GM23338 (cell line): ENCODE measurements around the gene ZMYND8. TPM values are rescaled to one million over a fixed set of nuclear protein-coding genes. Genes with fewer than 3 reads are reported as not detected.
A peak's percentile ranks its signal among the peaks of the same experiment; 100 is the strongest.

Experiments used
- ATAC-seq: fragments of 200-7000 bp; cut with Tn5 transposase; 3 replicates; pipeline ENCODE4 v1.9.1; 2020
- DNase-seq: peaks from one replicate; pipeline ENCODE4 v3.0.0-alpha.2; 2015; ENCODE audit warnings: low spot score
- H2AFZ ChIP-seq: fragments of 200-600 bp; sonication (generic); 2 replicates; pipeline ENCODE4 v1.8.0; 2016; ENCODE audit warnings: antibody characterized with exemption, mild to moderate bottlenecking, moderate library complexity
- H3F3A ChIP-seq: fragments of 200-600 bp; sonication (generic); replicated peaks from 2 replicates; pipeline ENCODE4 v1.8.0; 2017; ENCODE audit warnings: antibody characterized with exemption, mixed run types, low read depth
- H3K27ac ChIP-seq: fragments of 200-600 bp; sonication (generic); 2 replicates; pipeline ENCODE4 v1.6.1; 2016; ENCODE audit warnings: low read depth
- H3K27me3 ChIP-seq: fragments of 200-600 bp; sonication (generic); 2 replicates; pipeline ENCODE4 v1.8.0; 2016; ENCODE audit warnings: mild to moderate bottlenecking, mixed run types, moderate library complexity; ENCODE audit not compliant: insufficient read depth
- H3K36me3 ChIP-seq: fragments of 200-600 bp; sonication (generic); 2 replicates; pipeline ENCODE4 v1.8.0; 2016; ENCODE audit warnings: mild to moderate bottlenecking; ENCODE audit not compliant: insufficient read depth
- H3K4me1 ChIP-seq: fragments of 200-600 bp; sonication (generic); 2 replicates; pipeline ENCODE4 v1.8.0; 2016; ENCODE audit warnings: mild to moderate bottlenecking, moderate library complexity; ENCODE audit not compliant: insufficient read depth
- H3K4me2 ChIP-seq: fragments of 200-600 bp; sonication (generic); 2 replicates; pipeline ENCODE4 v1.7.1; 2017; ENCODE audit warnings: mixed run types
- H3K4me3 ChIP-seq: fragments of 200-600 bp; sonication (generic); 2 replicates; pipeline ENCODE4 v1.6.1; 2016; ENCODE audit warnings: mixed run types
- H3K79me2 ChIP-seq: fragments of 200-600 bp; sonication (generic); replicated peaks from 2 replicates; pipeline ENCODE4 v1.8.0; 2017; ENCODE audit warnings: mild to moderate bottlenecking; ENCODE audit not compliant: insufficient read depth
- H3K9me2 ChIP-seq: fragments of 200-600 bp; sonication (generic); 2 replicates; pipeline ENCODE4 v1.8.0; 2017; ENCODE audit not compliant: insufficient read depth
- H4K20me1 ChIP-seq: fragments of 200-600 bp; sonication (generic); replicated peaks from 2 replicates; pipeline ENCODE4 v1.8.0; 2017; ENCODE audit warnings: mild to moderate bottlenecking; ENCODE audit not compliant: insufficient read depth
- H3K27ac Mint-ChIP-seq: 2 replicates; pipeline ENCODE4 v1.8.0; 2020; ENCODE audit warnings: inconsistent platforms, mild to moderate bottlenecking, moderate library complexity, mixed read lengths
- H3K27me3 Mint-ChIP-seq: 3 replicates; pipeline ENCODE4 v1.8.0; 2022; ENCODE audit warnings: low read depth, mild to moderate bottlenecking, moderate library complexity, mixed read lengths, inconsistent platforms; ENCODE audit not compliant: insufficient read depth, poor library complexity
- H3K36me3 Mint-ChIP-seq: 3 replicates; pipeline ENCODE4 v1.8.0; 2021; ENCODE audit warnings: low read depth, mild to moderate bottlenecking, inconsistent platforms, moderate library complexity, mixed read lengths
- H3K4me1 Mint-ChIP-seq: 3 replicates; pipeline ENCODE4 v1.8.0; 2020; ENCODE audit warnings: mild to moderate bottlenecking, inconsistent platforms, mixed read lengths
- H3K4me3 Mint-ChIP-seq: 3 replicates; pipeline ENCODE4 v1.8.0; 2021; ENCODE audit warnings: moderate library complexity, mild to moderate bottlenecking, inconsistent platforms, mixed read lengths
- H3K9me3 Mint-ChIP-seq: 3 replicates; pipeline ENCODE4 v1.8.0; 2020; ENCODE audit warnings: moderate library complexity, mild to moderate bottlenecking, inconsistent platforms, mixed read lengths
- CREB1 ChIP-seq: fragments of 250-450 bp; sonication (Bioruptor Pico); IDR thresholded peaks from 2 replicates; pipeline ENCODE4 v1.5.0; 2020; ENCODE audit warnings: low read depth, mild to moderate bottlenecking, moderate library complexity
- CTCF ChIP-seq, 2 experiments: fragments of 200-600 bp in 1 of 2; sonication (generic) in 1 of 2; conservative IDR thresholded peaks; 2 replicates each; pipeline versions ENCODE4 v1.5.1 to v1.6.1; 2016 to 2017; ENCODE audit warnings: antibody characterized with exemption in 2 of 2, low read depth in 2 of 2, mild to moderate bottlenecking in 2 of 2, moderate library complexity in 1 of 2
- ETS1 ChIP-seq: IDR thresholded peaks from 2 replicates; pipeline ENCODE4 v1.6.1; 2016; ENCODE audit warnings: antibody characterized with exemption
- EZH2phosphoT487 ChIP-seq: fragments of 200-600 bp; sonication (generic); IDR thresholded peaks from one replicate; pipeline ENCODE4 v1.8.1; 2018; ENCODE audit warnings: antibody characterized with exemption; ENCODE audit not compliant: unreplicated experiment
- JUNB ChIP-seq: IDR thresholded peaks from one replicate; pipeline ENCODE4 v1.6.1; 2016; ENCODE audit warnings: antibody characterized with exemption; ENCODE audit not compliant: unreplicated experiment
- STAT1 ChIP-seq: IDR thresholded peaks from one replicate; pipeline ENCODE4 v1.6.1; 2016; ENCODE audit warnings: antibody characterized with exemption; ENCODE audit not compliant: unreplicated experiment
- ZNF114 ChIP-seq: fragments of 250-450 bp; sonication (Bioruptor Pico); IDR thresholded peaks from 2 replicates; pipeline ENCODE4 v1.5.0; 2020; ENCODE audit warnings: mild to moderate bottlenecking, moderate library complexity
- ZNF331 ChIP-seq: fragments of 250-450 bp; sonication (Bioruptor Pico); IDR thresholded peaks from 2 replicates; pipeline ENCODE4 v1.5.0; 2020; ENCODE audit warnings: low read depth, mild to moderate bottlenecking, moderate library complexity
- ZNF462 ChIP-seq: fragments of 250-450 bp; sonication (Bioruptor Pico); IDR thresholded peaks from 2 replicates; pipeline ENCODE4 v1.5.0; 2020; ENCODE audit warnings: mild to moderate bottlenecking, moderate library complexity
- polyA plus RNA-seq: library from polyadenylated mRNA; unstranded; fragments of >200 nt; fragmentation: Nextera tagmentation; extraction: Ambion mirVana; gene quantifications from 2 replicates; pipeline ENCODE4 v1.2.1, GENCODE V29; 2016
- total RNA-seq: library from RNA; depleted of rRNA; stranded (reverse); fragments of >200 nt; shearing (Covaris generic); gene quantifications from 2 replicates; pipeline ENCODE4 v1.2.3, GENCODE V29; 2014
- TF ChIP-seq, protein P1 (sequence below): IDR thresholded peaks from one replicate; pipeline ENCODE4 v1.6.1; 2018; ENCODE audit warnings: antibody characterized with exemption; ENCODE audit not compliant: unreplicated experiment

Gene ZMYND8
- total and polyA plus RNA-seq, 2 experiments from 2014 or later = 70.9 to 128 TPM

GRCh38 chr20:47250360-47250759, 106.1 kb downstream of the ZMYND8 start (continued):
- TF ChIP-seq ZNF462 (CRISPR knock-in tag) = no peak
- TF ChIP-seq EZH2phosphoT487 = no peak
- TF ChIP-seq JUNB = no peak
- no peak for TF ChIP-seq ETS1

DNA sequence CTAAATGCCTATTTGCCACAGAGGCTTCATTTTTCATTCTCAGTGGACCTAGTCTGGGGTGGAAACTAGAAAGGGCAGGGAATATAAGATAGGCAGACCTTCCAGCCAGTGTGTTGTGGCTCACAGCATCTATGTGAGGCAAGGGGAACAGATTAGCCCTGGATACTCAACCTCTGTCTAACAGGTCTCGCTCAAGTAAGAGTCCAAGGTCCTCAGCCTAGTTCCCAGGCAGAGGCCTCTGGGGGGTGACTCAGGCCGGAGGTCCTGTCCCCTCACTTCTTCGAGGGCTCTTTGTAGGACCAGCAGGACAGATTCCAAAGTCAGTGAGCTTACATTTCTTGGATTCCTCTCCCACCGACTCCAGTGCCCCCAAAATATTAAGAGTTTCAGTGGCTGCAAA, 106.6 kb downstream of the ZMYND8 start:
- Histone ChIP-seq H3K79me2 (peaks cover 87% of the 10 kb centered on the region), H2AFZ (no peak overlapping the region), H3F3A (peaks cover 30% of the 10 kb centered on the region; the same call in 1 of the 2 replicates), H3K27ac (peak overlapping the region; percentile 74), H3K27me3 (no peaks in the 10 kb centered on the region), H3K9me2 (no peaks in the 10 kb centered on the region), H3K4me1 (no peaks in the 10 kb centered on the region), H3K4me2 (no peak overlapping the region), H3K36me3 (peaks cover 73% of the 10 kb centered on the region), H3K4me3 (no peak overlapping the region), H4K20me1 (peaks cover 20% of the 10 kb centered on the region)
- peaks cover 12% of the 10 kb centered on the region; the same call in 2 of the 3 replicates for H3K4me1 Mint-ChIP-seq
- DNase-seq (no peak), ATAC-seq (no peak)
- H3K4me3 Mint-ChIP-seq = no peak overlapping the region
- peaks cover 17% of the 10 kb centered on the region for H3K27me3 Mint-ChIP-seq
- no peaks in the 10 kb centered on the region for H3K9me3 Mint-ChIP-seq
- H3K27ac Mint-ChIP-seq = peak overlapping the region; percentile 61; the same call in 1 of the 2 replicates
- peaks cover 98% of the 10 kb centered on the region for H3K36me3 Mint-ChIP-seq
- TF ChIP-seq ZNF114 (CRISPR knock-in tag) = no peak
- TF ChIP-seq ZNF331 (CRISPR knock-in tag) = no peak
- TF ChIP-seq CREB1 (CRISPR knock-in tag) = no peak
- TF ChIP-seq ETS1 = no peak
- TF ChIP-seq STAT1 = no peak
- TF ChIP-seq, protein P1, sequence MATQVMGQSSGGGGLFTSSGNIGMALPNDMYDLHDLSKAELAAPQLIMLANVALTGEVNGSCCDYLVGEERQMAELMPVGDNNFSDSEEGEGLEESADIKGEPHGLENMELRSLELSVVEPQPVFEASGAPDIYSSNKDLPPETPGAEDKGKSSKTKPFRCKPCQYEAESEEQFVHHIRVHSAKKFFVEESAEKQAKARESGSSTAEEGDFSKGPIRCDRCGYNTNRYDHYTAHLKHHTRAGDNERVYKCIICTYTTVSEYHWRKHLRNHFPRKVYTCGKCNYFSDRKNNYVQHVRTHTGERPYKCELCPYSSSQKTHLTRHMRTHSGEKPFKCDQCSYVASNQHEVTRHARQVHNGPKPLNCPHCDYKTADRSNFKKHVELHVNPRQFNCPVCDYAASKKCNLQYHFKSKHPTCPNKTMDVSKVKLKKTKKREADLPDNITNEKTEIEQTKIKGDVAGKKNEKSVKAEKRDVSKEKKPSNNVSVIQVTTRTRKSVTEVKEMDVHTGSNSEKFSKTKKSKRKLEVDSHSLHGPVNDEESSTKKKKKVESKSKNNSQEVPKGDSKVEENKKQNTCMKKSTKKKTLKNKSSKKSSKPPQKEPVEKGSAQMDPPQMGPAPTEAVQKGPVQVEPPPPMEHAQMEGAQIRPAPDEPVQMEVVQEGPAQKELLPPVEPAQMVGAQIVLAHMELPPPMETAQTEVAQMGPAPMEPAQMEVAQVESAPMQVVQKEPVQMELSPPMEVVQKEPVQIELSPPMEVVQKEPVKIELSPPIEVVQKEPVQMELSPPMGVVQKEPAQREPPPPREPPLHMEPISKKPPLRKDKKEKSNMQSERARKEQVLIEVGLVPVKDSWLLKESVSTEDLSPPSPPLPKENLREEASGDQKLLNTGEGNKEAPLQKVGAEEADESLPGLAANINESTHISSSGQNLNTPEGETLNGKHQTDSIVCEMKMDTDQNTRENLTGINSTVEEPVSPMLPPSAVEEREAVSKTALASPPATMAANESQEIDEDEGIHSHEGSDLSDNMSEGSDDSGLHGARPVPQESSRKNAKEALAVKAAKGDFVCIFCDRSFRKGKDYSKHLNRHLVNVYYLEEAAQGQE = no peak
- TF ChIP-seq CTCF (conservative IDR thresholded peaks at IDR 0.05; ENCODE audit: low read depth in 2 of 2) = no peak
